Suprapubic skin (tissue), 4 donors: ENCODE measurements around the gene MAP3K8.

Experiments used
- EP300 ChIP-seq: sonication (generic); formaldehyde crosslinking; IDR thresholded peaks from one replicate; pipeline ENCODE4 v1.6.1; 2017; ENCODE audit warnings: antibody characterized with exemption
- POLR2A ChIP-seq, 2 donors: fragments of 450-650 bp; IDR thresholded peaks; one replicate each; pipeline ENCODE4 v1.6.1; 2017; ENCODE audit warnings: antibody characterized with exemption in 2 of 2, mild to moderate bottlenecking in 2 of 2, moderate library complexity in 2 of 2
- POLR2AphosphoS5 ChIP-seq, 3 donors: sonication (generic); formaldehyde crosslinking; IDR thresholded peaks; one replicate each; pipeline ENCODE4 v1.6.1; 2017; ENCODE audit warnings: antibody characterized with exemption in 3 of 3
- TF ChIP-seq, protein P1 (sequence below), 2 donors: fragments of 200-600 bp in 1 of 2; fragments of 450-650 bp in 1 of 2; sonication (generic) in 1 of 2; IDR thresholded peaks; one replicate each; pipeline ENCODE4 v1.5.1; 2016 to 2019; ENCODE audit warnings: antibody characterized with exemption in 2 of 2, mild to moderate bottlenecking in 1 of 2, moderate library complexity in 1 of 2

DNA sequence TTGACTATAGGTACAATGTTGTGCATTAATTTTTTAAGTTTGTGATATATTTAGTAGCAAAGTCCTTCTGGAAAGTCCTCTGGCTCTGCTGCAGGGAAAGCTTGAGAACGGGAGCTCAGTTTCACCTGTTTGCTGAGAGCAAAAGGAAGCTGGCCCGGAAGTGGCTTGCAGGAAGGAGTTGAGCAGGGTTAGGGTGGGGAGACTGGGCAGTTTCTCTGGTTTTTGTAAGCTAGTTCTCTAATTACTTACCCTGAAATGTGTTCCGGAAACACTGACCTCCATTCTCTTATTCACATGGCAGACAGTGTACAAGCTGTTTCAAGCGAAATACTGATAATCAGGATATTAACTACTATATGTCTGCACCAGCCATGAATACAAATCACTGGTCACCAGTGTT lies 22.3 kb downstream of the MAP3K8 start:
- TF ChIP-seq, protein P1, sequence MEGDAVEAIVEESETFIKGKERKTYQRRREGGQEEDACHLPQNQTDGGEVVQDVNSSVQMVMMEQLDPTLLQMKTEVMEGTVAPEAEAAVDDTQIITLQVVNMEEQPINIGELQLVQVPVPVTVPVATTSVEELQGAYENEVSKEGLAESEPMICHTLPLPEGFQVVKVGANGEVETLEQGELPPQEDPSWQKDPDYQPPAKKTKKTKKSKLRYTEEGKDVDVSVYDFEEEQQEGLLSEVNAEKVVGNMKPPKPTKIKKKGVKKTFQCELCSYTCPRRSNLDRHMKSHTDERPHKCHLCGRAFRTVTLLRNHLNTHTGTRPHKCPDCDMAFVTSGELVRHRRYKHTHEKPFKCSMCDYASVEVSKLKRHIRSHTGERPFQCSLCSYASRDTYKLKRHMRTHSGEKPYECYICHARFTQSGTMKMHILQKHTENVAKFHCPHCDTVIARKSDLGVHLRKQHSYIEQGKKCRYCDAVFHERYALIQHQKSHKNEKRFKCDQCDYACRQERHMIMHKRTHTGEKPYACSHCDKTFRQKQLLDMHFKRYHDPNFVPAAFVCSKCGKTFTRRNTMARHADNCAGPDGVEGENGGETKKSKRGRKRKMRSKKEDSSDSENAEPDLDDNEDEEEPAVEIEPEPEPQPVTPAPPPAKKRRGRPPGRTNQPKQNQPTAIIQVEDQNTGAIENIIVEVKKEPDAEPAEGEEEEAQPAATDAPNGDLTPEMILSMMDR (IDR thresholded peaks at IDR 0.05) = no peak
- no peak for TF ChIP-seq POLR2A (IDR thresholded peaks at IDR 0.05)
- TF ChIP-seq POLR2AphosphoS5 (IDR thresholded peaks at IDR 0.05) = no peak
- no peak for TF ChIP-seq EP300
